Activated CD8-positive, alpha-beta memory T cell treated with anti-CD3 and anti-CD28 coated beads for 36 hours (primary cell): ENCODE measurements around the gene HEXIM2. TPM values are rescaled to one million over a fixed set of nuclear protein-coding genes. Genes with fewer than 3 reads are reported as not detected.

ENCODE experiments used
- CTCF ChIA-PET: fragments of 350-600 bp; sonication (Branson Sonifier 250); formaldehyde crosslinking; loops from one replicate; lab custom pipeline; 2021; ENCODE audit warnings: antibody characterized with exemption; lab: Charles Lee
- POLR2A ChIA-PET: fragments of 350-600 bp; sonication (Branson Sonifier 250); formaldehyde crosslinking; loops from one replicate; lab custom pipeline; 2021; ENCODE audit warnings: antibody characterized with exemption; lab: Charles Lee
- total RNA-seq, 2 experiments: library from RNA; stranded (reverse); gene quantifications; one replicate each; pipeline ENCODE4 v1.2.3, GENCODE V29; 2021

HEXIM2 gene
- total RNA-seq, 2 experiments from 2014 or later, result 5.3 to 5.8 TPM

GRCh38 chr17:45125509-45125908 is 36.2 kb upstream of the HEXIM2 start:
- POLR2A ChIA-PET, result no interaction called here
- CTCF ChIA-PET, result interaction anchor here (0.5 to 3.7 kb wide), 5 partner anchors 8 to 1768 kb away, joined by 3 to 21 read pairs (median 5); partner anchors contain the start of gene ACBD4

- ChIA-PET POLR2A (no interaction called here), CTCF (interaction anchor here (0.9 kb wide), 1 partner anchor 71 kb away, joined by 3 read pairs; no protein-coding TSS in a partner anchor)
Measured at GRCh38 chr17:45127207-45127547, 34.5 kb upstream of the HEXIM2 start.

DNA sequence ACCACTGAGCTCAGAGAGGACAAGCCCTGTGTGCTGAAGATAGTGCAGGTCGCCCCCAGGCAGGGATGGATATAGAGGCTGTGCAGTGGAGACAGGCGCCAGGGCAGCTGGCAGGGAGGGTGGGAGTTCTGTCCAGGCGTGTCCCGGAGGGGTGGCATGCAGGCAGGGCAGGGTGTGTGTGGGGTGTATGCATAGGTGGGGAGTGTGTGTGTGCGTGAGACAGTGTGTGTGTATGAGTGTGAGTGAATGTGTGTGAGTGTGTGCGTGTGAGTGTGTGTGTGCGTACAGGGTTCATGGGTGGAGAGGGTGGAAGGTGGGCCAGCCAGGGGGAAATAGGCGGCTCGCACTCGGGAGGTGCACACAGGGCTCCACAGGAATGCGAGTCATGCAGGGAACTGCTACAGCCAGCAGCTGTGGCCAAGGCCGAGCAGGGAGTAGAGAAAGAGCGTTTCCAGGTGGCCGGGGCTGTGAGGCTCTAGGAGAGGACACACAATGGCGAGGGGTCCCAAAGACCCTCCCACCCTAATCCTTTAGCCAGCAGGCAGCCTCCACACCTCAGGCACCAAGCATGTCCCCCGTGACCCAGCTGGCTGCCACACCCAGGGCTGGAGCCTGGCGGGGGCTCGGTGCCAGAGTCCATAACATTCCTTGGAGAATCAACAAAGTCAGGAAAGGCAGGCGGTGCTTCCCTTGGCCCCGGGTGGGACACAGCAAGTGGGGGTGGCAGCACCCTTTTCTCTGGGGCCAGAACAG is 34.0 kb upstream of the HEXIM2 start:
- ChIA-PET CTCF (interaction anchor here (0.9 kb wide), 1 partner anchor 71 kb away, joined by 3 read pairs; no protein-coding TSS in a partner anchor), POLR2A (no interaction called here)

DNA sequence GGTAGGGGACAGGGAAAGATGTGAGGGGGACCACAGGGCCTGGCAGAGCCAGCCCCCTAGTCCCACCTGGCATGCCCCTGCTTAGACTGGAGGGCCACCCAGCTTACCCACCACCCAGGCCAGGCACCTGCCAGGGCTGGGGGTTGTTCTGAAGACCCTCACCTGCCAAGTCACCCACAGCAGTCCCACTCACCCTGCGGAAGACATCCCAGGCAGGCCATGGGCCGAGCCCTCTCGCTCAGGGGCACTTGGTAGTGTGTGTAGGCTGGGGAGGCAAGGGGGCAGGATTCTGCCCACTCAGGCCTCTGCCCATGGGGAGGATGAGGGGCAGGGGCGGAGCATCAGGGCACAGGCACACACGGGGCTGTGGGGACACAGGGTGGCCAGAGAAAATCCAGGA is 33.3 kb upstream of the HEXIM2 start:
- ChIA-PET CTCF (interaction anchor here (1.1 kb wide), 1 partner anchor 29 kb away, joined by 3 read pairs; no protein-coding TSS in a partner anchor), POLR2A (no interaction called here)

DNA sequence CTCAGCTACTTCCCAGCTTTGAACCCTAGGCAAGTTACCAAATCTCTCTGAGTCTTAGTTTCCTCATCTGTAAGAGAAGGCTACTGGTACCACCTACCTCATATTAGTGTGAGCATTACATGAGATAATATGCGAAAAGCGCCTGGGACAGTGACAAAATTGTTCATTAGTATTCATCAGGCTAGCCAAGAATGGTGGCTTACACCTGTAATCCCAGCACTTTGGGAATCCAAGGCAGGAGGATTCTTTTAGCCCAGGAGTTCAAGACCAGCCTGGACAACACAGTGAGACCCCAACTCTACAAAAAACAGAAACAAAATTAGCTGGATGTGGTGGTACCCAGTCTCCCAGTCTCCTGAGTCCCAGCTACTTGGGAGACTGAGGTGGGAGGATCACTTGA is 32.7 kb upstream of the HEXIM2 start:
- ChIA-PET POLR2A (no interaction called here), CTCF (interaction anchor here (1.1 to 9.1 kb wide), 3 partner anchors 20 to 69 kb away, joined by 3 to 196 read pairs (median 9); partner anchors contain the start of gene HEXIM1)

- ChIA-PET POLR2A (interaction anchor here (0.6 kb wide), 1 partner anchor 89 kb away, joined by 8 read pairs; no protein-coding TSS in a partner anchor), CTCF (interaction anchor here (1.1 to 9.1 kb wide), 3 partner anchors 19 to 68 kb away, joined by 3 to 196 read pairs (median 9); partner anchors contain the start of gene HEXIM1)
Measured at GRCh38 chr17:45129426-45129939, 32.2 kb upstream of the HEXIM2 start.

GRCh38 chr17:45129940-45130680 is 31.6 kb upstream of the HEXIM2 start:
- ChIA-PET CTCF (interaction anchor here (1.3 to 9.1 kb wide), 3 partner anchors 18 to 68 kb away, joined by 3 to 196 read pairs (median 9); partner anchors contain the start of gene HEXIM1), POLR2A (interaction anchor here (0.6 kb wide), 1 partner anchor 90 kb away, joined by 8 read pairs; no protein-coding TSS in a partner anchor)

DNA sequence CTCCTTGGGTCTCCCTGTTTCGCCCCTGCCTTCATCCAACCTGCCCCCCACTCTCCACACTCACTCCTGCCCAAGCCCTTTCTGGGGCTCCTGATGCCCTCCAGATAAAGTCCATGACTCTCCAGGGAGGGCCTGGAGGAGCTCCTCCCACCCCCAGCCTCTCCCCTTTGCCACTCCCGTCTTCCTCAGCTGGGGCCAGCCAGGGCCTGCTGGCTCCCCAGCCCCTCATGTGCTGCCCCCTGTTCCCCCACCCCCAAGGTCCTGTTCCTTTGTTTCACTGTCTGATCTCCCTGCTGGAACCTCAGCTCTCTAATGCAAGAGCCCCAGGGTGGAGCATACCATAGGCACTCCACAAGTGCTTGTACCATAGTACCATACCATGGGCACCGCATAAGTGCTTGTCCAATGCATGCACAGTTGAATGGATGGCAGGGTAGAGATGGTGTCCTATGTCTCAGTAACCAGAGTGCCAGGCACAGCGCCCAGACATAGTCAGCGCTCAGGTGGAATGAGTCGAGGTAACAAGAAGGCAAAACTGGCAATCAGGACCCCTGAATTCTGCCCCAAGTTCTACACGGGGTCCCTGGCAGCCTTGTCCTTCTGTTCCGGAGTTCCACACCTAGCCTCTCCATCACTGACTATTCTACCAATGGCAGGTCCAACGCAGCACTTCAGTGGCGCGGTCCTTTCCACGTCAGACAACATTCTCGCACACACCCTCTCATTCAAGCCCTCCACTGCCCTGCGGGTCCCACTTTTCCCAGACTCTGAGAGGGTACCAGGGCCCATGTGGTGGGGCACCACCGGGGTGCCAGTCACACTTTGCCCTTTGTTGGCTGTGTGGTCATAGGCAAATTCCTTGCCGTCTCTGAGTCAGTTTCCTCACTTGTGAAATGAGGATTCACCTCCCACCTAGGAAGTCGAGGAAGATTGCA is 30.7 kb upstream of the HEXIM2 start:
- ChIA-PET POLR2A (interaction anchor here (0.5 kb wide), 1 partner anchor 1962 kb away, joined by 6 read pairs; no protein-coding TSS in a partner anchor), CTCF (interaction anchor here (0.6 to 9.1 kb wide), 7 partner anchors 9 to 69 kb away, joined by 3 to 196 read pairs (median 4); partner anchors contain the start of gene HEXIM1)

DNA sequence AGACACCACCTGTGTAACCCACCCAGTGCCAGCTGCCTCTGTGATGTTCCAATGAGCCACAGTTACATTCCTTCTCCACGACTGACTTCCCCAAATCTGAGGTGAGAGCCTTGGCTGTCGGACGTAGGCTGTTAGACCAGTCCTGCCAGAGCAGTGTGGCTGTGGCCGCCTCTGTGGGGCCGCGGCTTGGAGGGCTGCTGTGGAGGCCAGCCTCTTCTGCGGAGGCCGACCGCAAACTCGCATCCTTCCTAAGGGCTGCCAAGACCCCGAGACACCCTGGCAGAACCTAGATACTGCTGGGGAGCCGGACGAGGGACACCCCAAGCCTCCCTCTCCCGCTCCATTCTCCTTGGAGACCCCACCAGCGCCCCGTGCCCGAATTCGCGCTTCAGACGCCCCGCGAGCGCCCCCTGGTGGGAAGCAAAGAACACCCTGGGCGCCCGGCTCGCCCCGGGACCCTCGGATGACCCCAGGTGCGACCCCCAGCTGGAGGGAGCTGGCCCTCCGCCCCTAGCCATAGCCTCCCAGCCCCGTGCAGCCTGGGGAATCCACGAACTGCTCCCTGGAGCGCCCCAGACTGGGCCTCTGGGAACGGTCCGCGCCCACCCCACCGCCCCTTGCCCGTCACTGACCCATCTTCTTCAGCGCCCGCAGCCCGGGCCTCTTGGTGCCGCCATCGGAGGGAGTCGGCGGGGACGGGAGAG is 29.9 kb upstream of the HEXIM2 start:
- ChIA-PET CTCF (interaction anchor here (1.0 to 9.1 kb wide), 5 partner anchors 10 to 88 kb away, joined by 4 to 196 read pairs (median 4); partner anchors contain the start of gene HEXIM1), POLR2A (interaction anchor here (0.5 kb wide), 1 partner anchor 1961 kb away, joined by 6 read pairs; no protein-coding TSS in a partner anchor)

DNA sequence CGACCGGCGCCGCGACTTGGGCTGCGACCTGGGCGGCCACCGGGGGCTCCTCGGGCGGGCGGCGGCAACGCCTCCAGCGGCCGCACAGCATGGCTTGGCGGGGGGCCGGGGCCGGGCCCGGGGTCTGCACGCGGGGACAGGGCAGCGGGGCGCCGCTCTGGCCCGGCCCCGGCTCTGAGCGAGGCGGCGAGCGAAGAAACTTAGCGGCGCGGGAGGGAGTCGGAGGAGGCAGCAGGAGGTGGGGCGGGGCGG is 29.4 kb upstream of the HEXIM2 start, which contains the start of gene PLCD3:
TSS of gene PLCD3 (minus strand) at position 196 of the 252 bp plus-strand sequence. CDS start at position 91, 105 bp downstream.
- ChIA-PET CTCF (interaction anchor here (1.0 to 9.1 kb wide), 6 partner anchors 16 to 212 kb away, joined by 3 to 196 read pairs (median 4); partner anchors contain the start of gene HEXIM1), POLR2A (no interaction called here)

GRCh38 chr17:45132572-45133463 is 28.9 kb upstream of the HEXIM2 start:
- ChIA-PET CTCF (interaction anchor here (0.6 to 9.1 kb wide), 10 partner anchors 8 to 251 kb away, joined by 3 to 196 read pairs (median 4); partner anchors contain the start of gene HEXIM1), POLR2A (interaction anchor here (0.7 kb wide), 2 partner anchors 13 to 183 kb away, joined by 7 to 9 read pairs; no protein-coding TSS in a partner anchor)

- POLR2A ChIA-PET, result interaction anchor here (0.5 to 1.7 kb wide), 8 partner anchors 13 to 788 kb away, joined by 3 to 12 read pairs (median 6); partner anchors contain the start of genes HEXIM1 and HEXIM2
- CTCF ChIA-PET, result interaction anchor here (0.6 to 9.1 kb wide), 65 partner anchors 11 to 1075 kb away, joined by 3 to 196 read pairs (median 5); partner anchors contain the start of genes ARHGAP27, EFTUD2, FMNL1 and GFAP
Measured at GRCh38 chr17:45135192-45135977, 26.3 kb upstream of the HEXIM2 start, which contains the start of gene ACBD4. TSS of gene ACBD4 (plus strand) at chr17:45135687. CDS start at chr17:45136145, 458 bp downstream.

GRCh38 chr17:45135978-45136791 is 25.5 kb upstream of the HEXIM2 start:
- ChIA-PET CTCF (interaction anchor here (0.6 to 9.1 kb wide), 62 partner anchors 12 to 361 kb away, joined by 3 to 196 read pairs (median 5); partner anchors contain the start of genes ARHGAP27, EFTUD2, FMNL1 and HEXIM1), POLR2A (interaction anchor here (1.0 to 1.7 kb wide), 6 partner anchors 12 to 75 kb away, joined by 3 to 12 read pairs (median 8); partner anchors contain the start of genes HEXIM1 and HEXIM2)
